HepG2 (cell line): ENCODE data around the gene RNF149. TPM values are rescaled to one million over a fixed set of nuclear protein-coding genes. Genes with fewer than 3 reads are reported as not detected.

ENCODE experiments used
- ATAC-seq: fragments of 200-7000 bp; cut with Tn5 transposase; 3 replicates; pipeline ENCODE4 v1.9.1; 2020; ENCODE audit warnings: mild to moderate bottlenecking, moderate library complexity
- BruUV-seq: library from RNA; stranded (reverse); fragments of 400-500 nt; replicated peaks from 2 replicates; lab custom pipeline; 2021; lab: Mats Ljungman, UMichigan
- CTCF ChIA-PET: fragments of 300-600 bp; formaldehyde crosslinking; extraction: SDS; loops from one replicate; lab custom pipeline; 2021; ENCODE audit warnings: low total read pairs, inconsistent platforms, low intra/inter-chr PET ratio; lab: Yijun Ruan, JAX
- POLR2A ChIA-PET: fragments of 350-600 bp; sonication (Branson Sonifier 250); formaldehyde crosslinking; loops from one replicate; lab custom pipeline; 2020; ENCODE audit warnings: antibody characterized with exemption, inconsistent platforms; lab: Yijun Ruan, JAX
- DNase-seq: peaks from one replicate; pipeline ENCODE4 v3.0.0-alpha.2; 2015; ENCODE audit warnings: low spot score
- FAIRE-seq: peaks from 3 replicates; lab custom pipeline; 2011; peaks lifted over from hg19 to GRCh38; lab: Jason Lieb, UNC
- H2AFZ ChIP-seq: one replicate; pipeline ENCODE4 v1.6.1; 2011; ENCODE audit warnings: low read length, inconsistent platforms
- H3K27ac ChIP-seq: fragments of 300-600 bp; 3 replicates; pipeline ENCODE4 v1.8.0; 2011; ENCODE audit warnings: mixed run types, mild to moderate bottlenecking, mixed read lengths, low read length, inconsistent platforms; ENCODE audit not compliant: insufficient read depth; ENCODE audit errors: extremely low read length
- H3K27me3 ChIP-seq, 2 experiments: fragments of 200-600 bp in 1 of 2; 2 replicates in 1 of 2; 3 replicates in 1 of 2; pipeline versions ENCODE4 v1.6.0 to v1.8.0; 2011; ENCODE audit warnings: low read length in 2 of 2, mild to moderate bottlenecking in 2 of 2, moderate library complexity in 2 of 2, inconsistent platforms in 1 of 2; ENCODE audit not compliant: insufficient read depth in 2 of 2, control insufficient read depth in 1 of 2
- H3K36me3 ChIP-seq, 2 experiments: fragments of 200-600 bp in 1 of 2; replicated peaks in 1 of 2; 2 replicates in 1 of 2; 3 replicates in 1 of 2; pipeline versions ENCODE4 v1.5.1 to v1.8.0; 2011; ENCODE audit warnings: low read length in 2 of 2, inconsistent platforms in 1 of 2; ENCODE audit not compliant: insufficient read depth in 2 of 2, control insufficient read depth in 1 of 2
- H3K4me1 ChIP-seq: 2 replicates; pipeline ENCODE4 v1.5.1; 2012; ENCODE audit warnings: low read length, inconsistent platforms; ENCODE audit not compliant: insufficient read depth
- H3K4me2 ChIP-seq: 2 replicates; pipeline ENCODE4 v1.6.0; 2011; ENCODE audit warnings: low read depth, low read length, inconsistent platforms
- H3K4me3 ChIP-seq, 3 experiments: fragments of 200-600 bp in 1 of 3; sonication (generic), shearing (Covaris generic) in 1 of 3; replicated peaks in 1 of 3; 2 replicates each; pipeline ENCODE4 v1.5.1; 2011 to 2016; ENCODE audit warnings: low read length in 3 of 3, inconsistent platforms in 2 of 3, low read depth in 2 of 3, mild to moderate bottlenecking in 2 of 3, control low read depth in 1 of 3, mixed read lengths in 1 of 3; ENCODE audit not compliant: insufficient read depth in 1 of 3
- H3K79me2 ChIP-seq: one replicate; pipeline ENCODE4 v1.6.1; 2011; ENCODE audit warnings: low read length, inconsistent platforms; ENCODE audit not compliant: insufficient read depth
- H3K9ac ChIP-seq: 2 replicates; pipeline ENCODE4 v1.6.0; 2011; ENCODE audit warnings: mild to moderate bottlenecking, low read depth, low read length, inconsistent platforms; ENCODE audit not compliant: insufficient read depth
- H3K9me3 ChIP-seq: 2 replicates; pipeline ENCODE4 v1.5.1; 2012; ENCODE audit warnings: mild to moderate bottlenecking, low read length
- H4K20me1 ChIP-seq: 2 replicates; pipeline ENCODE4 v1.6.0; 2011; ENCODE audit warnings: inconsistent platforms, mild to moderate bottlenecking, low read length, moderate library complexity; ENCODE audit not compliant: insufficient read depth
- AKAP8 ChIP-seq: sonication (generic); formaldehyde crosslinking; IDR thresholded peaks from 2 replicates; pipeline ENCODE4 v1.5.1; 2020; ENCODE audit warnings: mild to moderate bottlenecking, missing genetic modification reagents
- GATAD1 ChIP-seq: IDR thresholded peaks from 2 replicates; pipeline ENCODE4 v1.6.1; 2016; ENCODE audit warnings: missing genetic modification reagents, missing compliant biosample characterization
- HCFC1 ChIP-seq: fragments of 150-350 bp; IDR thresholded peaks from 2 replicates; pipeline ENCODE4 v1.6.1; 2014; ENCODE audit warnings: low read depth, low read length
- KAT2B ChIP-seq: fragments of 150-350 bp; IDR thresholded peaks from 2 replicates; pipeline ENCODE4 v1.6.1; 2014; ENCODE audit warnings: low read depth, low read length, borderline replicate concordance
- MATR3 ChIP-seq: sonication (generic); formaldehyde crosslinking; IDR thresholded peaks from 2 replicates; pipeline ENCODE4 v1.4.0; 2020; ENCODE audit warnings: missing genetic modification reagents
- NFE2L1 ChIP-seq: sonication (generic); formaldehyde crosslinking; IDR thresholded peaks from 2 replicates; pipeline ENCODE4 v1.4.0; 2020; ENCODE audit warnings: missing genetic modification reagents, mild to moderate bottlenecking, borderline replicate concordance
- SOX13 ChIP-seq, 3 experiments: fragments of 450-650 bp in 1 of 3; sonication (generic) in 1 of 3; formaldehyde crosslinking in 1 of 3; IDR thresholded peaks in 2 of 3; conservative IDR thresholded peaks in 1 of 3; 2 replicates each; pipeline versions ENCODE4 v1.5.0 to v1.6.1; 2016 to 2020; ENCODE audit warnings: antibody characterized with exemption in 1 of 3, mild to moderate bottlenecking in 1 of 3, missing compliant biosample characterization in 1 of 3, missing genetic modification reagents in 1 of 3, moderate library complexity in 1 of 3
- XRCC5 ChIP-seq: fragments of 200-400 bp; formaldehyde crosslinking; optimal IDR thresholded peaks from 2 replicates; pipeline ENCODE3; 2017; ENCODE audit warnings: mild to moderate bottlenecking, low read length
- ZBTB3 ChIP-seq: sonication (generic); formaldehyde crosslinking; IDR thresholded peaks from 2 replicates; pipeline ENCODE4 v1.4.0; 2020; ENCODE audit warnings: low read depth, mild to moderate bottlenecking, moderate library complexity, missing genetic modification reagents, borderline replicate concordance
- ZBTB8A ChIP-seq: sonication (generic); formaldehyde crosslinking; IDR thresholded peaks from 2 replicates; pipeline ENCODE4 v1.4.0; 2020; ENCODE audit warnings: mild to moderate bottlenecking, low read depth, missing genetic modification reagents, borderline replicate concordance
- ZFAT ChIP-seq: sonication (generic); formaldehyde crosslinking; conservative IDR thresholded peaks from 2 replicates; pipeline ENCODE4 v1.8.1; 2023; ENCODE audit warnings: missing genetic modification reagents, inconsistent platforms
- ZNF333 ChIP-seq: sonication (generic); formaldehyde crosslinking; IDR thresholded peaks from 2 replicates; pipeline ENCODE4 v1.4.0; 2020; ENCODE audit warnings: mild to moderate bottlenecking, missing genetic modification reagents, borderline replicate concordance
- ZNF501 ChIP-seq: sonication (generic); formaldehyde crosslinking; IDR thresholded peaks from 2 replicates; pipeline ENCODE4 v1.5.1; 2020; ENCODE audit warnings: mild to moderate bottlenecking, moderate library complexity, missing genetic modification reagents
- ZNF562 ChIP-seq: sonication (generic); formaldehyde crosslinking; IDR thresholded peaks from 2 replicates; pipeline ENCODE4 v1.8.0; 2022; ENCODE audit warnings: missing genetic modification reagents, borderline replicate concordance
- ZNF564 ChIP-seq: sonication (generic); formaldehyde crosslinking; IDR thresholded peaks from 2 replicates; pipeline ENCODE4 v1.8.1; 2023; ENCODE audit warnings: mild to moderate bottlenecking, missing genetic modification reagents
- ZNF672 ChIP-seq: sonication (generic); formaldehyde crosslinking; IDR thresholded peaks from 2 replicates; pipeline ENCODE4 v1.8.1; 2022; ENCODE audit warnings: missing genetic modification reagents
- WGBS: methylation state at CpG from one replicate; pipeline ENCODE4 v1.1.6; 2017; ENCODE audit warnings: low lambda C conversion rate; 5-methylcytosine and 5-hydroxymethylcytosine counted together
- in situ Hi-C: cut with HindIII; loops from 2 replicates; pipeline ENCODE4 v1.10.0; 2017; ENCODE audit warnings: low pct_unique_long_range_greater_than_20kb; ENCODE audit not compliant: extremely low pct_ligation_motif_present
- intact Hi-C: fragments of 100-400 bp; cut with micrococcal nuclease; formaldehyde crosslinking; loops from one replicate; pipeline ENCODE4 v1.10.0; 2022; ENCODE audit not compliant: unreplicated experiment
- polyA plus RNA-seq, 8 experiments: library from polyadenylated mRNA; depleted of rRNA in 3 of 8; stranded (reverse) in 7 of 8; unstranded in 1 of 8; fragments of >200 nt; fragmentation: Illumina TruSeq in 4 of 8; extraction: Trizol in 4 of 8; gene quantifications; 2 replicates each; pipeline versions ENCODE4 v1.2.1 to v1.2.3, GENCODE V29; 2011 to 2016; ENCODE audit warnings: low read depth in 4 of 8, missing spikeins in 1 of 8, mixed read lengths in 1 of 8; ENCODE audit not compliant: insufficient read depth in 1 of 8
- total RNA-seq, 5 experiments: library from RNA; depleted of rRNA; stranded (reverse); fragments of >200 nt; fragmentation: Illumina TruSeq; extraction: Trizol; gene quantifications; 2 replicates each; pipeline ENCODE4 v1.2.3, GENCODE V29; 2016; ENCODE audit warnings: low read depth in 1 of 5
- TF ChIP-seq, protein P1 (sequence below): sonication (generic); formaldehyde crosslinking; IDR thresholded peaks from 2 replicates; pipeline ENCODE4 v1.4.0; 2020; ENCODE audit warnings: mild to moderate bottlenecking, missing genetic modification reagents
- TF ChIP-seq, protein P2 (sequence below): IDR thresholded peaks from 2 replicates; pipeline ENCODE4 v1.4.0; 2020; ENCODE audit warnings: mild to moderate bottlenecking, missing genetic modification reagents
- TF ChIP-seq, protein P3 (sequence below): IDR thresholded peaks from 2 replicates; pipeline ENCODE4 v1.6.1; 2016; ENCODE audit warnings: control low read depth
- TF ChIP-seq, protein P4 (sequence below): sonication (generic); IDR thresholded peaks from 2 replicates; pipeline ENCODE4 v1.6.1; 2016; ENCODE audit warnings: low read depth, borderline replicate concordance

Gene RNF149
- total and polyA plus RNA-seq, 2 of the 13 experiments (the other 11 are each of a cell fraction or from before 2014, with no cell fraction given) = 87.6 to 109 TPM

DNA sequence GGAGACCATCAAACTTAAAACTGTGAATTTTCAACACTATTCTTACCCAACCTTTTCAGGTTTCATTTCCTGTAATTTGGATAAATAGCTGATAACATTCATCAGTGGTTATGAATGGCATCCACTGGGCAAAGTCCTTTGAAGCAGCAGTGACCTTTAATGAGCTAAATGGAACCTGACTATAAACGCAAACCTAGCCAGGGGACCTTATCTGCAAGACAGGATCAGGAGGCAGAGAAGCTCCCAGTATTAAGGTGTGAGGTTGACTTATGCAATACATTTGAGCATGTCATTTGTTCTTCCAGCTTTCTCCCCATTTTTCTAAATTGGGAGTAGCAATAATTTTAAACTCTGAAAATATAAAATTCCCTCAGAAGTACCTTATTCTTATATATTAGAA lies 40.4 kb upstream of the RNF149 start:
- Histone ChIP-seq H4K20me1 (no peaks in the 10 kb centered on the region), H3K4me2 (no peak overlapping the region), H3K27ac (no peak overlapping the region), H3K27me3 (no peaks in the 10 kb centered on the region), H3K4me3 (no peak overlapping the region), H3K9me3 (no peaks in the 10 kb centered on the region), H3K79me2 (no peaks in the 10 kb centered on the region), H3K9ac (no peak overlapping the region), H3K36me3 (no peaks in the 10 kb centered on the region), H2AFZ (no peak overlapping the region), H3K4me1 (peaks cover 38% of the 10 kb centered on the region)
- WGBS = 0% methylated on average over 1 of the region's 1 CpG
- DNase-seq (peak; percentile 67), FAIRE-seq (peak; percentile 88), ATAC-seq (no peak)
- BruUV-seq = no TSS peak
- intact Hi-C loops = loop anchor here (10.0 kb wide), 2 partner anchors 246 to 476 kb away; no protein-coding TSS in a partner anchor
- CTCF ChIA-PET = no interaction called here
- POLR2A ChIA-PET = no interaction called here
- in situ Hi-C loops = no loop called here
- TF ChIP-seq ZNF501 (CRISPR knock-in tag) (no peak), AKAP8 (CRISPR knock-in tag) (no peak), SOX13 (IDR thresholded peaks at IDR 0.05) (no peak), SOX13 (CRISPR knock-in tag; conservative IDR thresholded peaks at IDR 0.05 in 1 of 2, IDR thresholded peaks at IDR 0.05 in 1 of 2) (peak in 1 of 2 experiments; percentile 21; a peak in 1 of 4 replicates), KAT2B (no peak), ZBTB3 (CRISPR knock-in tag) (no peak), ZNF564 (CRISPR knock-in tag) (no peak), MATR3 (CRISPR knock-in tag) (no peak), ZBTB8A (CRISPR knock-in tag) (no peak), HCFC1 (no peak), ZNF672 (CRISPR knock-in tag) (no peak), ZNF333 (CRISPR knock-in tag) (no peak), XRCC5 (no peak), GATAD1 (CRISPR knock-in tag) (no peak), ZNF562 (CRISPR knock-in tag) (no peak), NFE2L1 (no peak), ZFAT (CRISPR knock-in tag) (no peak)
- TF ChIP-seq, protein P1, sequence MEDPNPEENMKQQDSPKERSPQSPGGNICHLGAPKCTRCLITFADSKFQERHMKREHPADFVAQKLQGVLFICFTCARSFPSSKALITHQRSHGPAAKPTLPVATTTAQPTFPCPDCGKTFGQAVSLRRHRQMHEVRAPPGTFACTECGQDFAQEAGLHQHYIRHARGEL = no peak
- TF ChIP-seq, protein P2, sequence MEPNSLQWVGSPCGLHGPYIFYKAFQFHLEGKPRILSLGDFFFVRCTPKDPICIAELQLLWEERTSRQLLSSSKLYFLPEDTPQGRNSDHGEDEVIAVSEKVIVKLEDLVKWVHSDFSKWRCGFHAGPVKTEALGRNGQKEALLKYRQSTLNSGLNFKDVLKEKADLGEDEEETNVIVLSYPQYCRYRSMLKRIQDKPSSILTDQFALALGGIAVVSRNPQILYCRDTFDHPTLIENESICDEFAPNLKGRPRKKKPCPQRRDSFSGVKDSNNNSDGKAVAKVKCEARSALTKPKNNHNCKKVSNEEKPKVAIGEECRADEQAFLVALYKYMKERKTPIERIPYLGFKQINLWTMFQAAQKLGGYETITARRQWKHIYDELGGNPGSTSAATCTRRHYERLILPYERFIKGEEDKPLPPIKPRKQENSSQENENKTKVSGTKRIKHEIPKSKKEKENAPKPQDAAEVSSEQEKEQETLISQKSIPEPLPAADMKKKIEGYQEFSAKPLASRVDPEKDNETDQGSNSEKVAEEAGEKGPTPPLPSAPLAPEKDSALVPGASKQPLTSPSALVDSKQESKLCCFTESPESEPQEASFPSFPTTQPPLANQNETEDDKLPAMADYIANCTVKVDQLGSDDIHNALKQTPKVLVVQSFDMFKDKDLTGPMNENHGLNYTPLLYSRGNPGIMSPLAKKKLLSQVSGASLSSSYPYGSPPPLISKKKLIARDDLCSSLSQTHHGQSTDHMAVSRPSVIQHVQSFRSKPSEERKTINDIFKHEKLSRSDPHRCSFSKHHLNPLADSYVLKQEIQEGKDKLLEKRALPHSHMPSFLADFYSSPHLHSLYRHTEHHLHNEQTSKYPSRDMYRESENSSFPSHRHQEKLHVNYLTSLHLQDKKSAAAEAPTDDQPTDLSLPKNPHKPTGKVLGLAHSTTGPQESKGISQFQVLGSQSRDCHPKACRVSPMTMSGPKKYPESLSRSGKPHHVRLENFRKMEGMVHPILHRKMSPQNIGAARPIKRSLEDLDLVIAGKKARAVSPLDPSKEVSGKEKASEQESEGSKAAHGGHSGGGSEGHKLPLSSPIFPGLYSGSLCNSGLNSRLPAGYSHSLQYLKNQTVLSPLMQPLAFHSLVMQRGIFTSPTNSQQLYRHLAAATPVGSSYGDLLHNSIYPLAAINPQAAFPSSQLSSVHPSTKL (CRISPR knock-in tag) = peak; percentile 38; the same call in 1 of the 2 replicates
- TF ChIP-seq, protein P3, sequence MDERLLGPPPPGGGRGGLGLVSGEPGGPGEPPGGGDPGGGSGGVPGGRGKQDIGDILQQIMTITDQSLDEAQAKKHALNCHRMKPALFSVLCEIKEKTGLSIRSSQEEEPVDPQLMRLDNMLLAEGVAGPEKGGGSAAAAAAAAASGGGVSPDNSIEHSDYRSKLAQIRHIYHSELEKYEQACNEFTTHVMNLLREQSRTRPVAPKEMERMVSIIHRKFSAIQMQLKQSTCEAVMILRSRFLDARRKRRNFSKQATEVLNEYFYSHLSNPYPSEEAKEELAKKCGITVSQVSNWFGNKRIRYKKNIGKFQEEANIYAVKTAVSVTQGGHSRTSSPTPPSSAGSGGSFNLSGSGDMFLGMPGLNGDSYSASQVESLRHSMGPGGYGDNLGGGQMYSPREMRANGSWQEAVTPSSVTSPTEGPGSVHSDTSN (CRISPR knock-in tag) = no peak
- TF ChIP-seq, protein P4, sequence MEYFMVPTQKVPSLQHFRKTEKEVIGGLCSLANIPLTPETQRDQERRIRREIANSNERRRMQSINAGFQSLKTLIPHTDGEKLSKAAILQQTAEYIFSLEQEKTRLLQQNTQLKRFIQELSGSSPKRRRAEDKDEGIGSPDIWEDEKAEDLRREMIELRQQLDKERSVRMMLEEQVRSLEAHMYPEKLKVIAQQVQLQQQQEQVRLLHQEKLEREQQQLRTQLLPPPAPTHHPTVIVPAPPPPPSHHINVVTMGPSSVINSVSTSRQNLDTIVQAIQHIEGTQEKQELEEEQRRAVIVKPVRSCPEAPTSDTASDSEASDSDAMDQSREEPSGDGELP = no peak
